ENCODE data around the gene BEND3. TPM values are rescaled to one million over a fixed set of nuclear protein-coding genes. Genes with fewer than 3 reads are reported as not detected.

BEND3 gene
- total and polyA plus RNA-seq, 2 of the 8 experiments (the other 6 are each of a cell fraction or from before 2014, with no cell fraction given), result 25.2 to 38.8 TPM

DNA sequence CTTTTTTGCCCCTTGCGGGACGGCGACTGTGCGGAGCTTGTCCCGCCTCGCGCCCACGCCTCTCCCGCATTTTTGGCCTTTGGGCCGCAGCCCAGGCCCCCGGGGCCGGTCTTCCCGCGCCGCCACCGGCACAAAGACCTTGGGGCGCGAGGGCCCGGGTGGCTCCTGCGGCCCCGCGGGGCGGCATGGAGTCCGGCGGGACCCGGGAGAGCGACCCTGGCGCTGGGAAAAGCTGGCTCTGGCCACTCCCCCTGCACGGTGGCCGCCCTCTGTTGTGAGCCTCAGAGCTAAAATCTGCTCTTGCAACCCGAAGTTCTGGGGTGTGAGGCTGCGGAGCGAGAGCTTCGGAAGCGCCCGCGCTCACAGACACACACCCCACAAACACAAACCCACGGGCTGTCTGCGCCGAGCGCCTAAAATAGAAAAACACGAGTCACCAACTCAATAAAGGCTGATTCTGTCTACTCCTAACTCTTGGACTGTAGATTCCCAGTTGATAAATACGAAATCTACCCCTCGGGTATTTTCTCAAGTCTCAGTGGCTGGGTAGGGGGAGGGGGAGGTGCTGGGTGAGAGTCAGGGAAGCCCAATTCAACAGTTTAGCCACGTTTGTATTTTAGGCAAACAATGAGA is 496 bp upstream of the BEND3 start:
- Histone ChIP-seq H4K5ac (ENCODE audit: insufficient read length, low read depth, low read length) (peak overlapping the region; percentile 92), H3K9ac (replicated peaks in 1 of 4; ENCODE audit: extremely low read depth in 1 of 4, low read depth in 3 of 4, low read length in 3 of 4) (peak overlapping the region; percentile 85 to 98 (median 91)), H3K23ac (ENCODE audit: insufficient read length) (no peak overlapping the region), H3K79me1 (ENCODE audit: low read depth, low read length) (no peaks in the 10 kb centered on the region), H3K27me3 (replicated peaks in 1 of 4; ENCODE audit: control insufficient read depth in 3 of 4, extremely low read depth in 1 of 4, insufficient read depth in 3 of 4, low read length in 3 of 4) (no peaks in the 10 kb centered on the region), H2BK120ac (replicated peaks; ENCODE audit: low read depth, low read length) (peak overlapping the region; percentile 97), H4K20me1 (replicated peaks in 1 of 2; ENCODE audit: control insufficient read depth in 1 of 2, insufficient read depth in 2 of 2, low read length in 2 of 2) (no peaks in the 10 kb centered on the region), H3K9me3 (ENCODE audit: insufficient read depth in 2 of 2, low read depth in 1 of 2, low read length in 1 of 2) (no peaks in the 10 kb centered on the region), H3K4me1 (replicated peaks in 1 of 4; ENCODE audit: control insufficient read depth in 3 of 4, insufficient read depth in 4 of 4, low read length in 3 of 4) (peaks cover 11 to 17% (median 14%) of the 10 kb centered on the region in 4 experiments), H3K36me3 (ENCODE audit: control insufficient read depth in 2 of 4, insufficient read depth in 4 of 4, low read length in 3 of 4) (peaks cover 0 to 5% (median 0%) of the 10 kb centered on the region in 4 experiments; a peak in 1 of 8 replicates), H2BK15ac (ENCODE audit: low read length) (peak overlapping the region; percentile 65; the same call in 1 of the 2 replicates), H2BK20ac (ENCODE audit: low read length) (no peak overlapping the region), H2BK12ac (ENCODE audit: low read depth, low read length) (peak overlapping the region; percentile 68; the same call in 1 of the 2 replicates), H3K56ac (replicated peaks; ENCODE audit: insufficient read length, low read depth, low read length) (peak overlapping the region; percentile 98), H3K18ac (ENCODE audit: extremely low read depth, low read length) (peak overlapping the region; percentile 98), H2AFZ (ENCODE audit: low read length) (no peak overlapping the region), H3K79me2 (ENCODE audit: control insufficient read depth in 1 of 2, insufficient read depth in 2 of 2, low read length in 2 of 2) (peaks cover 4 to 33% of the 10 kb centered on the region in 2 experiments), H3K14ac (ENCODE audit: insufficient read length) (no peak overlapping the region), H3K23me2 (ENCODE audit: low read depth, low read length) (peaks cover 9% of the 10 kb centered on the region), H2BK5ac (ENCODE audit: low read depth, low read length) (peak overlapping the region; percentile 99), H4K8ac (ENCODE audit: extremely low read depth, insufficient read depth, low read length) (peak overlapping the region; percentile 97), H3K4me2 (ENCODE audit: insufficient read depth in 1 of 2, low read depth in 2 of 2, low read length in 2 of 2) (peak overlapping the region; percentile 77 to 90), H4K91ac (replicated peaks; ENCODE audit: insufficient read length, low read length) (peak overlapping the region; percentile 98), H3K4ac (replicated peaks; ENCODE audit: insufficient read length, low read depth, low read length) (peak overlapping the region; percentile 93), H3K27ac (ENCODE audit: low read depth, low read length) (peak overlapping the region; percentile 99), H2AK5ac (ENCODE audit: low read depth, low read length) (peak overlapping the region; percentile 88; the same call in 1 of the 2 replicates), H3K4me3 (ENCODE audit: extremely low read depth in 1 of 4, insufficient read depth in 2 of 4, low read depth in 3 of 4, low read length in 4 of 4) (peak overlapping the region; percentile 53 to 76 (median 62))
- ChIA-PET CTCF (ENCODE audit: partially characterized antibody) (interaction anchor here (0.5 to 1.6 kb wide), 11 partner anchors 8 to 560 kb away, joined by 3 to 9 read pairs (median 3); partner anchors contain the start of gene PDSS2), POLR2A (ENCODE audit: partially characterized antibody) (interaction anchor here (0.7 to 5.2 kb wide), 37 partner anchors 9 to 790 kb away, joined by 3 to 53 read pairs (median 4); partner anchors contain the start of genes ATG5 and MTRES1)
- DNase-seq (ENCODE audit: low read depth in 1 of 2, low spot score in 2 of 2) (peak in 1 of 2 experiments; percentile 84), FAIRE-seq (no peak)
- WGBS, 2 experiments (ENCODE audit: extremely low coverage in 1 of 2, insufficient coverage in 1 of 2, insufficient read length in 1 of 2, insufficient replicate concordance in 2 of 2, low coverage in 1 of 2, low lambda C conversion rate in 2 of 2, missing lambda C conversion rate in 1 of 2), result 3% methylated on average over 39 of the region's 45 CpGs; no CpG with 5 or more reads in 1 of the 2 experiments
- TF ChIP-seq KDM4A (IDR thresholded peaks at IDR 0.05; ENCODE audit: low read depth, low read length, severe bottlenecking) (no peak), RXRA (IDR thresholded peaks at IDR 0.05; ENCODE audit: insufficient read depth, low read depth, low read length) (no peak), TBP (IDR thresholded peaks at IDR 0.05; ENCODE audit: low read depth, low read length) (peak; percentile 78), POLR2A (IDR thresholded peaks at IDR 0.05; ENCODE audit: control extremely low read depth in 1 of 2, low read depth in 2 of 2, low read length in 2 of 2) (peak in 1 of 2 experiments; percentile 22; a peak in 2 of 3 replicates), SIRT6 (IDR thresholded peaks at IDR 0.05; ENCODE audit: low read length) (no peak), ASH2L (IDR thresholded peaks at IDR 0.05; ENCODE audit: low read length) (peak; percentile 71), CHD1 (IDR thresholded peaks at IDR 0.05; ENCODE audit: low read depth, low read length) (peak; percentile 23; the same call in 1 of the 2 replicates), YY1 (IDR thresholded peaks at IDR 0.05; ENCODE audit: low read depth, low read length) (peak; percentile 61), TAF1 (IDR thresholded peaks at IDR 0.05; ENCODE audit: low read depth, low read length) (peak; percentile 89), SIX5 (IDR thresholded peaks at IDR 0.05; ENCODE audit: low read depth, low read length) (no peak), TCF12 (IDR thresholded peaks at IDR 0.05; ENCODE audit: low read depth, low read length) (no peak), BRCA1 (IDR thresholded peaks at IDR 0.05; ENCODE audit: low read depth, low read length) (no peak), EP300 (IDR thresholded peaks at IDR 0.05; ENCODE audit: borderline replicate concordance in 1 of 2, low read depth in 2 of 2, low read length in 2 of 2) (0 out of 3 replicates have a peak, but pooled peaks of 1 of the 2 experiments have one; percentile 5)
